Caki2 (cell line): Measurements from ENCODE around the gene PLEKHG4B. TPM values are rescaled to one million over a fixed set of nuclear protein-coding genes. Genes with fewer than 3 reads are reported as not detected.
"Not testable (repeated sequence)": the region's sequence is repeated elsewhere in the genome, so short reads cannot be mapped to it uniquely, and the experiment has no call there.

Experiments
- DNase-seq: peaks from one replicate; pipeline ENCODE4 v3.0.0-alpha.2; 2015; ENCODE audit warnings: low read depth
- in situ Hi-C: cut with HindIII; loops from 2 replicates; pipeline ENCODE4 v1.10.0; 2016; ENCODE audit warnings: low sequenced_read_pairs, low pct_unique_long_range_greater_than_20kb, mixed read lengths
- total RNA-seq: library from RNA; depleted of rRNA; stranded (reverse); fragments of >200 nt; shearing (Covaris generic); gene quantifications from 2 replicates; pipeline ENCODE4 v1.2.3, GENCODE V29; 2014; ENCODE audit warnings: low replicate concordance

Gene PLEKHG4B
- total RNA-seq, 1 experiment from 2014 or later, result not detected

GRCh38 chr5:188488-189481 is 96.8 kb downstream of the PLEKHG4B start:
- DNase-seq, result peak; percentile 66
- in situ Hi-C loops, result no loop called here

GRCh38 chr5:189486-189885 is 97.5 kb downstream of the PLEKHG4B start:
- in situ Hi-C loops, result no loop called here
- DNase-seq, result no peak

- no peak for DNase-seq
- in situ Hi-C loops, result no loop called here
Observed at GRCh38 chr5:189976-190365, 98.0 kb downstream of the PLEKHG4B start.

GRCh38 chr5:190366-191035 is 98.5 kb downstream of the PLEKHG4B start:
- DNase-seq, result peak; percentile 6
- in situ Hi-C loops, result no loop called here

GRCh38 chr5:191036-191948 is 99.3 kb downstream of the PLEKHG4B start, which contains the start of gene LRRC14B:
LRRC14B (plus strand) TSS chr5:191495; CDS start chr5:191539, 44 bp downstream.
- in situ Hi-C loops, result no loop called here
- DNase-seq, result no peak

- DNase-seq, result no peak
- in situ Hi-C loops, result no loop called here
Observed at GRCh38 chr5:191949-192690, 100.2 kb downstream of the PLEKHG4B start.

GRCh38 chr5:192691-192969 is 100.7 kb downstream of the PLEKHG4B start:
- in situ Hi-C loops, result no loop called here
- DNase-seq, result no peak

GRCh38 chr5:192970-193831 is 101.2 kb downstream of the PLEKHG4B start:
- in situ Hi-C loops, result no loop called here
- no peak for DNase-seq

GRCh38 chr5:194102-194501 is 102.1 kb downstream of the PLEKHG4B start:
- in situ Hi-C loops, result no loop called here
- DNase-seq, result no peak

- no peak for DNase-seq
Observed at GRCh38 chr5:194603-195209, 102.7 kb downstream of the PLEKHG4B start.

GRCh38 chr5:195401-196160 is 103.6 kb downstream of the PLEKHG4B start:
- DNase-seq, result no peak
- in situ Hi-C loops, result no loop called here

More at GRCh38 chr5:194603-195209, 102.7 kb downstream of the PLEKHG4B start:
- in situ Hi-C loops, result no loop called here

GRCh38 chr5:196350-196749 is 104.4 kb downstream of the PLEKHG4B start:
- DNase-seq, result no peak
- in situ Hi-C loops, result no loop called here

GRCh38 chr5:197031-197430 is 105.1 kb downstream of the PLEKHG4B start:
- in situ Hi-C loops, DNase-seq: not testable (repeated sequence)

- in situ Hi-C loops, result no loop called here
- no peak for DNase-seq
Observed at GRCh38 chr5:197892-198489, 106.0 kb downstream of the PLEKHG4B start.

- no peak for DNase-seq
- in situ Hi-C loops, result no loop called here
Observed at GRCh38 chr5:198516-199196, 106.7 kb downstream of the PLEKHG4B start.
